Breast epithelium (tissue), 4 donors: Measurements from ENCODE around the gene MRPL21. TPM values are rescaled to one million over a fixed set of nuclear protein-coding genes. Genes with fewer than 3 reads are reported as not detected.

Source experiments
- DNase-seq, 2 donors: peaks; one replicate each; pipeline ENCODE4 v3.0.0-alpha.2; 2019; ENCODE audit warnings: low spot score in 2 of 2
- H3K27ac ChIP-seq, 2 donors: fragments of 200-600 bp; sonication (generic) in 1 of 2; one replicate each; pipeline ENCODE4 v1.5.1; 2016 to 2019; ENCODE audit warnings: mild to moderate bottlenecking in 1 of 2
- H3K27me3 ChIP-seq, 2 donors: fragments of 200-600 bp; sonication (generic) in 1 of 2; one replicate each; pipeline versions ENCODE4 v1.5.1 to v1.6.0; 2017 to 2019; ENCODE audit warnings: control low read depth in 1 of 2, mild to moderate bottlenecking in 1 of 2
- H3K36me3 ChIP-seq: fragments of 200-600 bp; one replicate; pipeline ENCODE4 v1.5.1; 2019
- H3K4me1 ChIP-seq, 2 donors: fragments of 200-600 bp; sonication (generic); one replicate each; pipeline ENCODE4 v1.5.1; 2016 to 2019; ENCODE audit warnings: control low read depth in 1 of 2
- H3K4me3 ChIP-seq, 3 donors: fragments of 200-600 bp; sonication (generic); 1 replicate in 2 of 3; 2 replicates in 1 of 3; pipeline ENCODE4 v1.5.1; 2016 to 2019; ENCODE audit warnings: mild to moderate bottlenecking in 3 of 3, moderate library complexity in 2 of 3
- H3K9me3 ChIP-seq, 2 donors: fragments of 200-600 bp; sonication (generic) in 1 of 2; one replicate each; pipeline ENCODE4 v1.5.1; 2016 to 2019; ENCODE audit warnings: control low read depth in 1 of 2
- POLR2A ChIP-seq: fragments of 450-650 bp; IDR thresholded peaks from one replicate; pipeline ENCODE4 v1.6.1; 2016; ENCODE audit warnings: antibody characterized with exemption, mild to moderate bottlenecking, moderate library complexity
- POLR2AphosphoS5 ChIP-seq, 3 donors: sonication (generic); formaldehyde crosslinking; IDR thresholded peaks; one replicate each; pipeline ENCODE4 v1.6.1; 2017; ENCODE audit warnings: antibody characterized with exemption in 3 of 3
- intact Hi-C: fragments of 100-400 bp; cut with DNase I; formaldehyde crosslinking; loops from one replicate; pipeline ENCODE4 v1.15.1; 2023; ENCODE audit warnings: low total_unique reads
- total RNA-seq, 3 donors: library from RNA; depleted of rRNA; stranded (reverse); fragments of >200 nt; gene quantifications; one replicate each; pipeline ENCODE4 v1.1.0, GENCODE V29; 2016
- TF ChIP-seq, protein P1 (sequence below), 3 donors: fragments of 450-650 bp; IDR thresholded peaks; one replicate each; pipeline ENCODE4 v1.5.1; 2016 to 2017; ENCODE audit warnings: antibody characterized with exemption in 3 of 3, mild to moderate bottlenecking in 3 of 3, moderate library complexity in 3 of 3

MRPL21 gene
- total RNA-seq, 3 donors from 2014 or later, result 44.3 to 89.1 (median 51.7) TPM

DNA sequence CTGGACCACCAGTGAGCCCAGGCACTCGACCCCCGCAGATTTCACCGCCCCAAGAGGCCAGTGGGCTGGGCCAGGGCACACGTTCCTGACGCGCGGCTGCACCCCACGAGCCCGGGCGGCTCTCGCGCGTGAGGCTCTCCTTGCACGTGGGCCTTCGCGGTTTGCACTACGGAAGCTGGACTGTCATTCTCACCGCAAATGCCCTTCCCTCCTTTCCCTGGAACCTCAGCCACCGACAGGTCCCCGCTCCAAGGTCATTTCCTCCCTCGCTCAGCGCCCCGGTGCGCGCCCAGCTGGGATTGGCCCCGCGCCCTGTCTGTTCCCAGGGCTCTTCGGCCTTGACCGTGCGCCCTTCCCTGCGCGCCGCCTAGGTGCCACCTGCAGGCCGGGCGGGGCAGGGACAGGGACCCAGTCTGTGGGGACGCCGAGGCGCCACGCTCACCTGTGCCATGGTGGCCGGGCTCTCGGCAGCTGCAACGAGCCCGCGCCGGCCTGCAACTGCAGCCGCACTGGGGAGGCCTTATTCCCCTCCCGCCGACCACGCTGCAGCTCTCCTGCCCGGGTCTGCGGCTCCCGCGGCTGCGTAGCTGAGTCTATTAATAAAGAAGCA lies 59.8 kb downstream of the MRPL21 start:
- intact Hi-C loops, result no loop called here
- Histone ChIP-seq H3K9me3 (no peaks in the 10 kb centered on the region), H3K4me1 (no peaks in the 10 kb centered on the region), H3K27me3 (no peaks in the 10 kb centered on the region), H3K36me3 (no peaks in the 10 kb centered on the region), H3K27ac (peak overlapping the region in 1 of 2 donors; percentile 97), H3K4me3 (peak overlapping the region; percentile 71 to 84 (median 81))
- peak; percentile 72 to 86 for DNase-seq
- TF ChIP-seq POLR2A, result no peak
- TF ChIP-seq, protein P1, sequence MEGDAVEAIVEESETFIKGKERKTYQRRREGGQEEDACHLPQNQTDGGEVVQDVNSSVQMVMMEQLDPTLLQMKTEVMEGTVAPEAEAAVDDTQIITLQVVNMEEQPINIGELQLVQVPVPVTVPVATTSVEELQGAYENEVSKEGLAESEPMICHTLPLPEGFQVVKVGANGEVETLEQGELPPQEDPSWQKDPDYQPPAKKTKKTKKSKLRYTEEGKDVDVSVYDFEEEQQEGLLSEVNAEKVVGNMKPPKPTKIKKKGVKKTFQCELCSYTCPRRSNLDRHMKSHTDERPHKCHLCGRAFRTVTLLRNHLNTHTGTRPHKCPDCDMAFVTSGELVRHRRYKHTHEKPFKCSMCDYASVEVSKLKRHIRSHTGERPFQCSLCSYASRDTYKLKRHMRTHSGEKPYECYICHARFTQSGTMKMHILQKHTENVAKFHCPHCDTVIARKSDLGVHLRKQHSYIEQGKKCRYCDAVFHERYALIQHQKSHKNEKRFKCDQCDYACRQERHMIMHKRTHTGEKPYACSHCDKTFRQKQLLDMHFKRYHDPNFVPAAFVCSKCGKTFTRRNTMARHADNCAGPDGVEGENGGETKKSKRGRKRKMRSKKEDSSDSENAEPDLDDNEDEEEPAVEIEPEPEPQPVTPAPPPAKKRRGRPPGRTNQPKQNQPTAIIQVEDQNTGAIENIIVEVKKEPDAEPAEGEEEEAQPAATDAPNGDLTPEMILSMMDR (IDR thresholded peaks at IDR 0.05), result peak; percentile 52 to 83 (median 77)
- TF ChIP-seq POLR2AphosphoS5 (IDR thresholded peaks at IDR 0.05), result peak in 2 of 3 donors; percentile 20 to 67

DNA sequence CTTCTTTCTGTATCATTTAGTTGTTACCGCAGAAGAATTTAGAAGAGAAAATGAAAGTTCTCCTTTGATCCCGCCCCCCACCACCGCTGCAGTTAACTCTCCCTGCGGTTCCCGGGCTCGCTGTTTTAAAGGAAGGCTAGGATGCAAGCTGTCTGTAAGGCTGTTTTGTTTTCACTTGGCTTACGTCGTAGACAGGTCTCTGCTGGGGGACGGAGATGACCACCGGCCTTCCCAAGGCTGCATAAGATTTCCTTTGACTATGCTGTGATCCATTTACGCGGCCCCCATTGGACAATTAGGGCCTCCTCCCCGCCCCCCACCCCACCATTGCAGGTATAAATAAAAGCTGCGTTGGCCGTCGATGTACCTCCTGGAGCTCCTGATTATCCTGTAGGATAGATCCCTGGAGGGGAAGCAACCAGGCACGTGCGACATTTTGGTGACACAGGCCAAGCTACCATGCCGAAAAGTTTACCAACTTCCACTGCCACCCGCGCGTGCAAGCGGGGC lies 60.5 kb downstream of the MRPL21 start:
- Histone ChIP-seq H3K27me3 (no peaks in the 10 kb centered on the region), H3K4me3 (peak overlapping the region; percentile 71 to 84 (median 81)), H3K4me1 (peaks cover 0 to 6% of the 10 kb centered on the region in 2 donors), H3K27ac (peak overlapping the region; percentile 9 to 97), H3K9me3 (no peaks in the 10 kb centered on the region), H3K36me3 (no peaks in the 10 kb centered on the region)
- no peak for TF ChIP-seq POLR2AphosphoS5 (IDR thresholded peaks at IDR 0.05)
- TF ChIP-seq, protein P1 (IDR thresholded peaks at IDR 0.05), result no peak
- no peak for TF ChIP-seq POLR2A
- intact Hi-C loops, result no loop called here
- DNase-seq, result no peak

DNA sequence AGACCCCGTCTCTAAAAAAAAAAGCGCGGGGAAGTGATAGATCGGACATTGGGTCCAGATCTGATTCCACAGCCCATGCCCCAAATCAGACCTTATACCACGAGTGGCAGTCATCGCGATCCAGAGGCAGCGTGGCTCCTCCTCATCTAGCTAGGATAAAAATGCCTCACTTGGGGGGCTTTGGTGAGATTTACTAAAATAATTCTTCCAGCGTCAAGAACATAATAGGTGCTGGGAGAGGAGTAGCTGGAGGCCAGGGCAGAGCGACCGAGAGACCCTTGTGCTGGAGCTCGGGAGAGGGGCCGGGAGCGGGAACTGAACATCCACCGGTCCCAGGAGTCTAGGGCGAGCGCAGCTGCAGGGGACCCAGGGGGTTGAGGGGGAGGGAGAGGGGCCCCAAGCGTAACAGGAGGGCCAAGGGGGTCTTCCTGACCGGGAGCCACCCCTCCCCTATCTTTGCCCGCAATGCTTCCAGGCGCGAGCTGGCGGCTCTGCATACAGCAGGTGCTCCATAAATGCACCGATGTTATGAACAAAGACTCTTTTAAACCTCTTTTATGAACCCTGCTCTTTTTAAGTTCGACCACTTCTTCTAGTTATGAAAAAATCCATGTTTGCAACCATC lies 61.1 kb downstream of the MRPL21 start:
- H3K27me3 ChIP-seq, result no peaks in the 10 kb centered on the region
- peaks cover 0 to 12% of the 10 kb centered on the region in 2 donors for H3K4me1 ChIP-seq
- no peaks in the 10 kb centered on the region for H3K36me3 ChIP-seq
- H3K27ac ChIP-seq, result peak overlapping the region; percentile 91 to 97
- H3K4me3 ChIP-seq, result peak overlapping the region; percentile 71 to 84 (median 81)
- no peaks in the 10 kb centered on the region for H3K9me3 ChIP-seq
- DNase-seq, result no peak
- TF ChIP-seq, protein P1 (IDR thresholded peaks at IDR 0.05), result no peak
- TF ChIP-seq POLR2A (no peak), POLR2AphosphoS5 (IDR thresholded peaks at IDR 0.05) (no peak)
- intact Hi-C loops, result no loop called here

DNA sequence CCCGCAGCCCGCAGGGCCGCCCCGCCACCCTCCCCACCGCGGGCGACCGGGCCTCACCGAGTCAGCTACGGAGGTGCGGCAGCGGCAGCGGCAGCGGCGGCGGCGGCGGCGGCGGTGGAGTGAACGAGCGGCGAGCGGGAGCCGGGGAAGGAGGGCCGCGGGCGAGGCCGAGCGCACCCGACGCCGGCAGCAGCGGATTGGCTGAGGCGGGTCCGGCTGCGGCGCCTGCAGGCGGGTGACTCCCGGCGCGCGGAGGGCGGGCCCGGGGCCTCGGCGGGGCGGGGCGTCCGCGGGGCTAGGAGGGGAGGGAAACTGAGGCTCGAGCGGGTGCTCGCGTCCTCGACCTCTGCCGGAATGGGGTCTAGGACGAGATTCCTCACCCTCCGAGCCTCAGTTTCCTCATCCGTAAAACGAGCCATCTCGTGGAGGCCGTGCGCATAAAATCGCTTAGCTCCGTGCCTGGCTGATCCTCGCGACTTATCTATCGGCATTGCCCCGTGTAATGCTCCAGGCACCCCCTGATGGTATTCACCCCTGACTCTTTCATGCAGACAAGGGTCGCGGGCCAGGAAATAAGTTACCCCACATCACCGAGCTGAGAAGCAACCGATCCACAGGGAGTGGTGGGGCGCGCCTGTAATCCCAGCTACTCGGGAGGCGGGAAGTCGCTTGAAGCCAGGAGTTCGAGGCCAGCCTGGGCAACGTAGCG lies 61.8 kb downstream of the MRPL21 start, which contains the start of gene CPT1A:
Gene CPT1A (minus strand): TSS at position 199 of the 709 bp plus-strand sequence. CDS start 26,442 bp downstream, outside the sequence.
- Histone ChIP-seq H3K36me3 (no peaks in the 10 kb centered on the region), H3K27ac (peak within 1 kb of the TSS; percentile 91 to 97), H3K9me3 (no peaks in the 10 kb centered on the region), H3K4me1 (peaks cover 0 to 18% of the 10 kb centered on the region in 2 donors), H3K4me3 (peak within 1 kb of the TSS; percentile 71 to 84 (median 81)), H3K27me3 (no peaks in the 10 kb centered on the region)
- peak; percentile 59 to 77 for DNase-seq
- TF ChIP-seq POLR2AphosphoS5 (IDR thresholded peaks at IDR 0.05) (peak in 2 of 3 donors; percentile 7 to 10), POLR2A (no peak)
- intact Hi-C loops, result no loop called here

Other genes with a start within 250 kb of the MRPL21 start
- 1 to 10 TPM in 2 of 3 donors, under 1 TPM in 1; 0.64 to 5.7 (median 1.3) TPM for gene GAL, start 219.3 kb downstream of the MRPL21 start, total RNA-seq
- 1 to 10 TPM in 2 of 3 donors, under 1 TPM in 1; 0.48 to 9.8 (median 6.9) TPM for gene TESMIN, start 152.3 kb downstream of the MRPL21 start, total RNA-seq
- 10 to 100 TPM; 22.2 to 62.6 (median 30.4) TPM for gene CPT1A, start 61.9 kb downstream of the MRPL21 start, total RNA-seq
- gene IGHMBP2, start 59 bp upstream of the MRPL21 start, total RNA-seq, result 10 to 100 TPM in 2 of 3 donors, 1 to 10 TPM in 1; 9.8 to 18.4 (median 13.6) TPM
- not detected for gene MRGPRD, start 77.2 kb upstream of the MRPL21 start, total RNA-seq
- 10 to 100 TPM in 2 of 3 donors, 1 to 10 TPM in 1; 5.9 to 21.3 (median 12.9) TPM for gene MRGPRF, start 109.4 kb upstream of the MRPL21 start, total RNA-seq
- 10 to 100 TPM; 13.0 to 18.0 (median 13.8) TPM for gene TPCN2, start 145.1 kb upstream of the MRPL21 start, total RNA-seq